Activated CD4-positive, alpha-beta T cell treated with anti-CD3 and anti-CD28 coated beads, Interleukin-2, Interleukin-6, amounts not matched to agents 100 ng/mL and 50 ng/mL, durations not matched to agents 16 hours and 8 hours (primary cell): Measurements from ENCODE around the gene CHKB.
"Not testable (repeated sequence)": the region's sequence is repeated elsewhere in the genome, so short reads cannot be mapped to it uniquely, and the experiment has no call there.

Experiments
- DNase-seq: peaks from one replicate; pipeline ENCODE4 v3.0.0-alpha.2; 2020

CHKB gene

GRCh38 chr22:50582493-50583293, at the start of gene CHKB:
TSS of gene CHKB (minus strand) at chr22:50582849. CDS start at chr22:50582781, 68 bp downstream.
- DNase-seq, result peak; percentile 100

GRCh38 chr22:50630376-50630775, 47.7 kb upstream of the CHKB start:
- no peak for DNase-seq

- peak; percentile 20 for DNase-seq
Observed at GRCh38 chr22:50628543-50629134, 46.0 kb upstream of the CHKB start.

GRCh38 chr22:50627642-50628542, 45.2 kb upstream of the CHKB start, which contains the start of gene ARSA:
TSS of gene ARSA (minus strand) at chr22:50628152. CDS start at chr22:50627779, 373 bp downstream.
- peak; percentile 88 for DNase-seq

- DNase-seq, result no peak
Observed at GRCh38 chr22:50626850-50627641, 44.4 kb upstream of the CHKB start.

- no peak for DNase-seq
Observed at GRCh38 chr22:50626314-50626849, 43.7 kb upstream of the CHKB start.

- DNase-seq, result no peak
Observed at GRCh38 chr22:50625568-50626313, 43.1 kb upstream of the CHKB start.

- DNase-seq, result no peak
Observed at GRCh38 chr22:50625131-50625567, 42.5 kb upstream of the CHKB start.

GRCh38 chr22:50624347-50625130, 41.9 kb upstream of the CHKB start:
- no peak for DNase-seq

GRCh38 chr22:50622723-50623327, 40.2 kb upstream of the CHKB start:
- no peak for DNase-seq

GRCh38 chr22:50621948-50622722, 39.5 kb upstream of the CHKB start:
- DNase-seq, result peak; percentile 37

- peak; percentile 85 for DNase-seq
Observed at GRCh38 chr22:50621356-50621880, 38.8 kb upstream of the CHKB start.

GRCh38 chr22:50620593-50621355, 38.1 kb upstream of the CHKB start:
- DNase-seq, result peak; percentile 83

GRCh38 chr22:50614296-50614695, 31.6 kb upstream of the CHKB start:
- DNase-seq, result not testable (repeated sequence)

GRCh38 chr22:50613291-50613981, 30.8 kb upstream of the CHKB start:
- no peak for DNase-seq

- peak; percentile 28 for DNase-seq
Observed at GRCh38 chr22:50612528-50613221, 30.0 kb upstream of the CHKB start.

GRCh38 chr22:50612168-50612527, 29.5 kb upstream of the CHKB start:
- no peak for DNase-seq
